LNCaP clone FGC (cell line): ENCODE measurements around the gene FBLN1.

ENCODE experiments used
- DNase-seq: peaks from one replicate; pipeline ENCODE4 v3.0.0-alpha.2; 2011; ENCODE audit warnings: low read depth
- H3K4me3 ChIP-seq: 2 replicates; pipeline ENCODE4 v1.5.1; 2011; ENCODE audit warnings: mild to moderate bottlenecking, low read depth, low read length, control low read depth
- TF ChIP-seq, protein P1 (sequence below): IDR thresholded peaks from 2 replicates; pipeline ENCODE4 v1.5.1; 2012; ENCODE audit warnings: mild to moderate bottlenecking; ENCODE audit not compliant: control insufficient read depth, insufficient read depth; ENCODE audit errors: extremely low read depth

FBLN1 gene

DNA sequence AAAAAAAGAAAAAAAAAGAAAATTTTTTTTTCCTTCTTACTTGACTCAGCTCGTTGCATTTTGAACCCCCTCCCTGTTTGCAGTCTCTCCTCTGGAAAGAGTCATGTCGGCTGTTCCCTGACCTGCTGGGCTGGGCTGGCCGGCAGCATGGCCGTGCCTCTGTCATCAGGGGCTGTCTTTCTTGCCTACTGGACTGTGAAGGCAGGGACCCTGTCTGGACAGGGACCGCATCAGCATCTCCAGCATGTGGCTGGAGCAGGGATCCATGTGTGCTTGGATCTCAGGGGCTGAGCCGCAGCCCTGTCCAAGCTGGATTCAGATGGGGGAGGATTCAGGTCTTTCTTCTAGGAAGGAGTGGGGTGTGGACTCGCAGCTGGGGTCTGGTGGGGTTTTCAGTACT is 15.5 kb downstream of the FBLN1 start:
- H3K4me3 ChIP-seq, result no peak overlapping the region
- TF ChIP-seq, protein P1, sequence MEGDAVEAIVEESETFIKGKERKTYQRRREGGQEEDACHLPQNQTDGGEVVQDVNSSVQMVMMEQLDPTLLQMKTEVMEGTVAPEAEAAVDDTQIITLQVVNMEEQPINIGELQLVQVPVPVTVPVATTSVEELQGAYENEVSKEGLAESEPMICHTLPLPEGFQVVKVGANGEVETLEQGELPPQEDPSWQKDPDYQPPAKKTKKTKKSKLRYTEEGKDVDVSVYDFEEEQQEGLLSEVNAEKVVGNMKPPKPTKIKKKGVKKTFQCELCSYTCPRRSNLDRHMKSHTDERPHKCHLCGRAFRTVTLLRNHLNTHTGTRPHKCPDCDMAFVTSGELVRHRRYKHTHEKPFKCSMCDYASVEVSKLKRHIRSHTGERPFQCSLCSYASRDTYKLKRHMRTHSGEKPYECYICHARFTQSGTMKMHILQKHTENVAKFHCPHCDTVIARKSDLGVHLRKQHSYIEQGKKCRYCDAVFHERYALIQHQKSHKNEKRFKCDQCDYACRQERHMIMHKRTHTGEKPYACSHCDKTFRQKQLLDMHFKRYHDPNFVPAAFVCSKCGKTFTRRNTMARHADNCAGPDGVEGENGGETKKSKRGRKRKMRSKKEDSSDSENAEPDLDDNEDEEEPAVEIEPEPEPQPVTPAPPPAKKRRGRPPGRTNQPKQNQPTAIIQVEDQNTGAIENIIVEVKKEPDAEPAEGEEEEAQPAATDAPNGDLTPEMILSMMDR, result no peak
- DNase-seq, result no peak

DNA sequence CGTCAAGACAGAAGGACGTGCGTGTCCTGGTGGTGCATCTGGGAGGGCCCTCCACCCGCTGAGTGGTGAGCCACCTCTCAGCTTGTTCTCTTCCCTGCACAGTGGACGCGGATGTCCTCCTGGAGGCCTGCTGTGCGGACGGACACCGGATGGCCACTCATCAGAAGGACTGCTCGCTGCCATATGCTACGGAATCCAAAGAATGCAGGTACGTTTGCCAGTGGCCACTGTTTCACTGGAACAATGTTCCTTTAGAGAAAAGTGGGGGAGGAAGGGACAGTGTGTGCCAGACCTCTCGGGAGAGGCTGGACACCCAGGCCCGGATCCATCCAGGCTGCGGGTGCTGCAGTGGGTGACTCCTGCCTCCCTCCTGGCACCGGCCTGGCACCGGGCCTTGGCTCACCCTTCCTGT is 15.9 kb downstream of the FBLN1 start:
- H3K4me3 ChIP-seq, result no peak overlapping the region
- TF ChIP-seq, protein P1, result no peak
- DNase-seq, result no peak

DNA sequence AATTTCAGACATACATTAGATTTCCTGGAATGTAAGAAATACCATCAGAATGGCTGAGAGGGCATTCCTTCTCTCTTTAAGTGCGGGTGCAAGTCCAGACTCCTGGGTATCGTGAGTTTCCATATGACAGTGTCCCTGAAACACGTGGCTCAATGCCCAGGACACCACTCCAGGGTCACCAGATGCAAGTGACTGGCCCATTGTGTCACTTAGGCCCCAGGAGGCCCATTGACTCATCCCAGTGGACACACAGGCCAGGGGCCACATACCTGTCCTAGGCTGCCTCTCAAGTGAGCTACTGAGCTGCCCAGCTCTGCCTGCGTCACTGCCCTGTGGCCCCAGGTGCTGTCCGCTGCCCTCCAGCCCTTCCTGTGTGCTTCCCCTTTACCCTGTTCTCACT is 18.5 kb downstream of the FBLN1 start:
- DNase-seq, result no peak
- TF ChIP-seq, protein P1, result no peak
- no peak overlapping the region for H3K4me3 ChIP-seq

DNA sequence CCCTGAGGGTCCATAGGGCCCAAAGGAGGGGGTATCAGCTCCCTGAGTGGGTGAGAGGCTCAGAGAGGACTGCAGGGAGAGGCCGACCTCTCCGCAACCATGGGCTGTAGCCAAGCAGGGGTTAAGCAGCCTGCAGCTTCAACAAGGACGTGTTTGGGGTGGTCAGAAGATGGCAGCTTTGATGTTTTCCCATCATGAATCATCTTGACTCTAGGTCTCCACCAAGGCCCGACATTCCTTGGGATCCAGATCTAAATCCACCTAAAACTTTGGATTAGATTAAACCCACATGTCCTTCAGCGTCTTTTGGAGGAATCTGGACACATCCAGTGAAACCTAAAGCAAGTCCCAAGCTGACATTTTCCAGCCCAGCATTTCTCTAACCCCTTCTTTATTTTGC is 19.8 kb downstream of the FBLN1 start:
- no peak overlapping the region for H3K4me3 ChIP-seq
- TF ChIP-seq, protein P1, result no peak
- DNase-seq, result no peak

DNA sequence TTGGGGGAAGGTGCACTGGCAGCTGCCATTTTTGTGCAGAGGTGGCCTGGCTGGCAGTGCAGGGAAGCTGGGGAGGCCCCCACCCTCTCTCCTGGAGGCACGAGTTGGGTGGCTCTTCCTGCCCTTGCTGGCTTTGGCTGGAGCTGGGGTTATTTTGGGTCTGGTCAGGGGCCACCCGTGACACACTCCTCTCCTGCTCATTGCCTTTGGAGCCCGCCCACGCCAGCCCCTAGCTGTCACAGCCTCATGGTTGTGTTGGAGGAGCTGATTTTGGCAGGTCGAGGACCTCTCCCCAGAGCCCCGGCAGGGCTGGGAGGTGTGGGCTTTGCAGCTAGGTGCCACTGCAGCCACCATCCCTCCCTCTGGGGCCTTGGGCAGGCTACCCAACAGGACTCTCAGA is 21.5 kb downstream of the FBLN1 start:
- no peak for DNase-seq
- H3K4me3 ChIP-seq, result no peak overlapping the region
- TF ChIP-seq, protein P1, result no peak

DNA sequence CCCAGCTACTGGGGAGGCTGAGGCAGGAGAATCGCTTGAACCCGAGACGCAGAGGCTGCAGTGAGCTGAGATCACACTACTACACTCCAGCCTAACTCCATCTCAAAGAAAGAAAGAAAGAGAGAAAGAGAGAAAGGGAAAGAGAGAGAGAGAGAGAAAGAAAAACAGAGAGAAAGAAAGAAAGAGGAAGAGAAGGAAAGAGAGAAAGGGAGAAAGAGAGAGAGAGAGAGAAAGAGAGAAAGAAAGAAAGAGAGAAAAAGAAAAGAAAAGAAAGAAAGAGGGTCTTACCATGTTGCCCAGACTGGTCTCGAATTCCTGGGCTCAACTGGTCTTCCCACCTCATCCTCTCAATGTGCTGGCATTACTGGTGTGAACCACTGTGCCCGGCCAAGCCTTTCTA is 22.3 kb downstream of the FBLN1 start:
- no peak for DNase-seq
- H3K4me3 ChIP-seq, result no peak overlapping the region
- TF ChIP-seq, protein P1, result no peak

DNA sequence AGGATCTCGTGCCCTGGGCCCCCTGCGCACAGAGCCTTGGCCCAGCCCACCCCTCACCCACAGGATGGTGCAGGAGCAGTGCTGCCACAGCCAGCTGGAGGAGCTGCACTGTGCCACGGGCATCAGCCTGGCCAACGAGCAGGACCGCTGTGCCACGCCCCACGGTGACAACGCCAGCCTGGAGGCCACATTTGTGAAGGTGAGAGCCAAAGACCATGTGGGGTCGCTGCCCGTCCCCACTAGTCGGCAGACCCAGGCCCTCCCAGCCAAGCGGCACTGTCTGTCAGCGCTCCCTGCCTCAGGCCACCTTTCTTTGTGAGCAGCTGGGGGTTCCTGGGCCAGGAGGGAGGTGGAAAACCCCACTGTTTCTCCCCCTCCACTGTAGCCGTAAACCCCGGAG is 22.8 kb downstream of the FBLN1 start:
- H3K4me3 ChIP-seq, result no peak overlapping the region
- TF ChIP-seq, protein P1, result no peak
- no peak for DNase-seq
